ENCODE data around the gene EPX. TPM values are rescaled to one million over a fixed set of nuclear protein-coding genes. Genes with fewer than 3 reads are reported as not detected.

Gene EPX
- total and polyA plus RNA-seq, 8 donors = 0.18 TPM; not detected in 7

- DNase-seq = no peak
- no peak overlapping the region for H3K27ac ChIP-seq
- no peaks in the 10 kb centered on the region for H3K9me3 ChIP-seq
- WGBS, 5 donors = 34 to 38% (median 38%) methylated on average over 14 of the region's 14 CpGs
- H3K36me3 ChIP-seq = no peaks in the 10 kb centered on the region
- TF ChIP-seq EP300 (IDR thresholded peaks at IDR 0.05) (no peak), POLR2A (IDR thresholded peaks at IDR 0.05) (no peak), POLR2AphosphoS5 (IDR thresholded peaks at IDR 0.05) (no peak)
- TF ChIP-seq, protein P1, sequence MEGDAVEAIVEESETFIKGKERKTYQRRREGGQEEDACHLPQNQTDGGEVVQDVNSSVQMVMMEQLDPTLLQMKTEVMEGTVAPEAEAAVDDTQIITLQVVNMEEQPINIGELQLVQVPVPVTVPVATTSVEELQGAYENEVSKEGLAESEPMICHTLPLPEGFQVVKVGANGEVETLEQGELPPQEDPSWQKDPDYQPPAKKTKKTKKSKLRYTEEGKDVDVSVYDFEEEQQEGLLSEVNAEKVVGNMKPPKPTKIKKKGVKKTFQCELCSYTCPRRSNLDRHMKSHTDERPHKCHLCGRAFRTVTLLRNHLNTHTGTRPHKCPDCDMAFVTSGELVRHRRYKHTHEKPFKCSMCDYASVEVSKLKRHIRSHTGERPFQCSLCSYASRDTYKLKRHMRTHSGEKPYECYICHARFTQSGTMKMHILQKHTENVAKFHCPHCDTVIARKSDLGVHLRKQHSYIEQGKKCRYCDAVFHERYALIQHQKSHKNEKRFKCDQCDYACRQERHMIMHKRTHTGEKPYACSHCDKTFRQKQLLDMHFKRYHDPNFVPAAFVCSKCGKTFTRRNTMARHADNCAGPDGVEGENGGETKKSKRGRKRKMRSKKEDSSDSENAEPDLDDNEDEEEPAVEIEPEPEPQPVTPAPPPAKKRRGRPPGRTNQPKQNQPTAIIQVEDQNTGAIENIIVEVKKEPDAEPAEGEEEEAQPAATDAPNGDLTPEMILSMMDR (IDR thresholded peaks at IDR 0.05) = no peak
- intact Hi-C loops (cut with DNase I; ENCODE audit: low total_unique reads) = no loop called here
- no peaks in the 10 kb centered on the region for H3K4me1 ChIP-seq
- peaks cover 0 to 77% (median 0%) of the 10 kb centered on the region in 3 donors for H3K27me3 ChIP-seq
- H3K4me3 ChIP-seq = no peak overlapping the region
Observed at GRCh38 chr17:58191241-58191896, 1.2 kb upstream of the EPX start.

- Histone ChIP-seq H3K36me3 (no peaks in the 10 kb centered on the region), H3K4me1 (no peaks in the 10 kb centered on the region), H3K9me3 (no peaks in the 10 kb centered on the region), H3K27me3 (peaks cover 0 to 85% (median 13%) of the 10 kb centered on the region in 3 donors), H3K4me3 (no peak overlapping the region), H3K27ac (no peak overlapping the region)
- no peak for DNase-seq
- intact Hi-C loops (cut with DNase I; ENCODE audit: low total_unique reads) = no loop called here
- WGBS, 5 donors = 68 to 83% (median 75%) methylated on average over 6 to 18 of the region's 18 CpGs
- TF ChIP-seq POLR2A (IDR thresholded peaks at IDR 0.05) (no peak), POLR2AphosphoS5 (IDR thresholded peaks at IDR 0.05) (no peak), EP300 (IDR thresholded peaks at IDR 0.05) (no peak)
- TF ChIP-seq, protein P1 (IDR thresholded peaks at IDR 0.05) = no peak
Observed at GRCh38 chr17:58193641-58194255, 1.2 kb downstream of the EPX start.

GRCh38 chr17:58195518-58196123, 3.1 kb downstream of the EPX start:
- H3K27ac ChIP-seq = no peak overlapping the region
- H3K36me3 ChIP-seq = no peaks in the 10 kb centered on the region
- H3K4me3 ChIP-seq = no peak overlapping the region
- TF ChIP-seq POLR2AphosphoS5 (IDR thresholded peaks at IDR 0.05) = no peak
- no peak for TF ChIP-seq EP300 (IDR thresholded peaks at IDR 0.05)
- H3K9me3 ChIP-seq = no peaks in the 10 kb centered on the region
- 78 to 81% (median 78%) methylated on average over 5 of the region's 5 CpGs for WGBS, 5 donors
- H3K4me1 ChIP-seq = peaks cover 0 to 5% (median 0%) of the 10 kb centered on the region in 4 donors
- H3K27me3 ChIP-seq = peaks cover 0 to 80% (median 18%) of the 10 kb centered on the region in 3 donors
- DNase-seq = no peak
- intact Hi-C loops (cut with DNase I; ENCODE audit: low total_unique reads) = no loop called here

DNA sequence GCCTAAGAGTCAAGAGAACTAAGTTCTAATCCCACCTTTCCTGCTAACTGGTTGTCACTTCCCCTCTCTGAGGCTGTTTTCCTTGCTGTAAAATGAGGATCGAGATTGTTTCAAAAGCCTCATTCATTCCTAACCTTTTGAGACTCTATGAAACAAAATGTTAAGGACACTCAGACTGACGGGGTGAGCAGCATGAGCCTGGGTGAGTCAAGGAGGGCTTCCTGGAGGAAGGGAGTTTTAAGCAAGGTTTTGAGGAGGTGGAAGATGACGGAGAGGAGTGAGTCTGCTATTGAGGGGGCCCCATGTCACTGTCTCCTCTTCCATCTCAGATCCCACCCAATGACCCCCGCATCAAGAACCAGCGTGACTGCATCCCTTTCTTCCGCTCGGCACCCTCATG, 4.1 kb downstream of the EPX start:
- 79 to 86% (median 82%) methylated on average over 7 of the region's 7 CpGs for WGBS, 5 donors
- no peak overlapping the region for H3K27ac ChIP-seq
- no peaks in the 10 kb centered on the region for H3K36me3 ChIP-seq
- H3K4me3 ChIP-seq = no peak overlapping the region
- peaks cover 0 to 70% (median 18%) of the 10 kb centered on the region in 3 donors for H3K27me3 ChIP-seq
- intact Hi-C loops (cut with DNase I; ENCODE audit: low total_unique reads) = no loop called here
- no peak for DNase-seq
- H3K9me3 ChIP-seq = no peaks in the 10 kb centered on the region
- H3K4me1 ChIP-seq = peaks cover 0 to 5% (median 0%) of the 10 kb centered on the region in 4 donors
- TF ChIP-seq EP300 (IDR thresholded peaks at IDR 0.05) (no peak), POLR2AphosphoS5 (IDR thresholded peaks at IDR 0.05) (no peak), POLR2A (IDR thresholded peaks at IDR 0.05) (no peak)
- TF ChIP-seq, protein P1 (IDR thresholded peaks at IDR 0.05) = no peak
